GM18909 (cell line): ENCODE results near the gene TTLL12.
A peak's percentile ranks its signal among the peaks of the same experiment; 100 is the strongest.

ENCODE experiments used
- ATAC-seq: cut with Tn5 transposase; IDR thresholded peaks from one replicate; pipeline ENCODE4 v1.9.1; 2021; ENCODE audit warnings: mild to moderate bottlenecking; ENCODE audit not compliant: unreplicated experiment, poor library complexity

Gene TTLL12

GRCh38 chr22:43186272-43187170 is at the start of gene TTLL12:
TTLL12 (minus strand) TSS chr22:43187134; CDS start chr22:43187069, 65 bp downstream.
- ATAC-seq: peak; percentile 58

- ATAC-seq: no peak
Observed at GRCh38 chr22:43235445-43236409, 48.8 kb upstream of the TTLL12 start.

- no peak for ATAC-seq
Observed at GRCh38 chr22:43234264-43234988, 47.5 kb upstream of the TTLL12 start.

- no peak for ATAC-seq
Observed at GRCh38 chr22:43233529-43233928, 46.6 kb upstream of the TTLL12 start.

GRCh38 chr22:43232445-43232844 is 45.5 kb upstream of the TTLL12 start:
- ATAC-seq: no peak

- ATAC-seq: no peak
Observed at GRCh38 chr22:43231724-43232034, 44.7 kb upstream of the TTLL12 start.

- no peak for ATAC-seq
Observed at GRCh38 chr22:43230971-43231723, 44.2 kb upstream of the TTLL12 start.

GRCh38 chr22:43230571-43230970 is 43.6 kb upstream of the TTLL12 start:
- no peak for ATAC-seq

- ATAC-seq: no peak
Observed at GRCh38 chr22:43228863-43229262, 41.9 kb upstream of the TTLL12 start.

GRCh38 chr22:43228330-43228729 is 41.4 kb upstream of the TTLL12 start:
- no peak for ATAC-seq

GRCh38 chr22:43227239-43227630 is 40.3 kb upstream of the TTLL12 start:
- ATAC-seq: no peak

- ATAC-seq: no peak
Observed at GRCh38 chr22:43226377-43227238, 39.7 kb upstream of the TTLL12 start.

GRCh38 chr22:43225609-43226008 is 38.7 kb upstream of the TTLL12 start:
- ATAC-seq: no peak

GRCh38 chr22:43222987-43223386 is 36.1 kb upstream of the TTLL12 start:
- ATAC-seq: no peak

- ATAC-seq: no peak
Observed at GRCh38 chr22:43222262-43222661, 35.3 kb upstream of the TTLL12 start.

- no peak for ATAC-seq
Observed at GRCh38 chr22:43220625-43221380, 33.9 kb upstream of the TTLL12 start.

GRCh38 chr22:43218786-43219185 is 31.9 kb upstream of the TTLL12 start:
- ATAC-seq: no peak
